Smooth muscle cell (in vitro differentiated cells): ENCODE results near the gene OR10A5. TPM values are rescaled to one million over a fixed set of nuclear protein-coding genes. Genes with fewer than 3 reads are reported as not detected.

Source experiments
- DNase-seq: peaks from one replicate; lab custom pipeline; 2025; ENCODE audit not compliant: unreplicated experiment; lab: John Stamatoyannopoulos, UW
- H2AFZ ChIP-seq: fragments of 200-600 bp; sonication (generic); 2 replicates; pipeline ENCODE4 v1.6.0; 2016; ENCODE audit warnings: antibody characterized with exemption, low read depth, mild to moderate bottlenecking
- H3F3A ChIP-seq: fragments of 200-600 bp; sonication (generic); 2 replicates; pipeline ENCODE4 v1.6.0; 2017; ENCODE audit warnings: antibody characterized with exemption, low read depth
- H3K27ac ChIP-seq: fragments of 200-600 bp; sonication (generic); 2 replicates; pipeline ENCODE4 v1.5.1; 2016; ENCODE audit warnings: low read depth, mild to moderate bottlenecking
- H3K27me3 ChIP-seq: fragments of 200-600 bp; sonication (generic); 2 replicates; pipeline ENCODE4 v1.6.1; 2016; ENCODE audit warnings: low read depth, mild to moderate bottlenecking
- H3K36me3 ChIP-seq: fragments of 200-600 bp; sonication (generic); 2 replicates; pipeline ENCODE4 v1.5.1; 2016; ENCODE audit warnings: low read depth
- H3K4me1 ChIP-seq: fragments of 200-600 bp; sonication (generic); 2 replicates; pipeline ENCODE4 v1.5.1; 2016; ENCODE audit warnings: low read depth
- H3K4me2 ChIP-seq: fragments of 200-600 bp; sonication (generic); 2 replicates; pipeline ENCODE4 v1.6.0; 2016; ENCODE audit warnings: mild to moderate bottlenecking
- H3K4me3 ChIP-seq: fragments of 200-600 bp; sonication (generic); 2 replicates; pipeline ENCODE4 v1.5.1; 2016; ENCODE audit warnings: mild to moderate bottlenecking
- H3K79me2 ChIP-seq: fragments of 200-600 bp; sonication (generic); 2 replicates; pipeline ENCODE4 v1.6.0; 2016; ENCODE audit warnings: low read depth, mild to moderate bottlenecking
- H3K9ac ChIP-seq: fragments of 200-600 bp; sonication (generic); 2 replicates; pipeline ENCODE4 v1.6.0; 2016; ENCODE audit warnings: low read depth
- H3K9me3 ChIP-seq: fragments of 200-600 bp; sonication (generic); replicated peaks from 2 replicates; pipeline ENCODE4 v1.5.1; 2016; ENCODE audit warnings: low read depth
- H4K20me1 ChIP-seq: fragments of 200-600 bp; sonication (generic); 2 replicates; pipeline ENCODE4 v1.6.0; 2016; ENCODE audit warnings: low read depth
- WGBS: methylation state at CpG from one replicate; pipeline ENCODE4 v1.1.7; 2016; ENCODE audit warnings: low lambda C conversion rate; 5-methylcytosine and 5-hydroxymethylcytosine counted together
- polyA plus RNA-seq: library from polyadenylated mRNA; unstranded; fragments of >200 nt; fragmentation: Nextera tagmentation; extraction: Ambion mirVana; gene quantifications from 2 replicates; pipeline ENCODE4 v1.2.1, GENCODE V29; 2016
- total RNA-seq: library from RNA; depleted of rRNA; stranded (reverse); fragments of >200 nt; gene quantifications from 2 replicates; pipeline ENCODE4 v1.2.3, GENCODE V29; 2014
- TF ChIP-seq, protein P1 (sequence below): fragments of 200-600 bp; sonication (generic); IDR thresholded peaks from 2 replicates; pipeline ENCODE4 v1.5.1; 2017; ENCODE audit warnings: borderline replicate concordance, mild to moderate bottlenecking, antibody characterized with exemption; ENCODE audit not compliant: insufficient read depth, poor library complexity, severe bottlenecking

OR10A5 gene
- total and polyA plus RNA-seq, 2 experiments from 2014 or later = not detected

DNA sequence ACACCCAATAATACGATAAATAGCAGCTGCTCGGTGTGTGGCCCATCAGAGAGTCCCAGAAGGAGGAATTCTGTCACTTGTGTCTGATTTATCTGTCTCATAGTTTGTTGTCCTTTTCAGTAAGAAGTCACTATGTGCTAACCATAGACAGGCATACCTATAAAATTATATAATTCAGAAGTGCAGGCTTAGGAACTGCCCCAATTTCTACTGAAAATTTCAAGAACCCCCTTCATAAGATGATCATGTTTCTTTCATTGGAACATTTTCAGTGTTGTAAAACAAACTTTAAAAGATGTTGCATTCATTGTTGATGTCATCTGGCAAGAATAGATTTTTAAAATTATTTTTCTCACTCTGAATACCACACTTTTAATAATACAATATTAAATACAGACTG is 46.9 kb downstream of the OR10A5 start, which contains the start of gene OR2D2:
Gene OR2D2, minus strand, starts transcription at position 101 of the 400 bp plus-strand sequence. Its CDS starts 0 bp downstream, at position 101.
- H3K4me2 ChIP-seq = no peak within 1 kb of the TSS

DNA sequence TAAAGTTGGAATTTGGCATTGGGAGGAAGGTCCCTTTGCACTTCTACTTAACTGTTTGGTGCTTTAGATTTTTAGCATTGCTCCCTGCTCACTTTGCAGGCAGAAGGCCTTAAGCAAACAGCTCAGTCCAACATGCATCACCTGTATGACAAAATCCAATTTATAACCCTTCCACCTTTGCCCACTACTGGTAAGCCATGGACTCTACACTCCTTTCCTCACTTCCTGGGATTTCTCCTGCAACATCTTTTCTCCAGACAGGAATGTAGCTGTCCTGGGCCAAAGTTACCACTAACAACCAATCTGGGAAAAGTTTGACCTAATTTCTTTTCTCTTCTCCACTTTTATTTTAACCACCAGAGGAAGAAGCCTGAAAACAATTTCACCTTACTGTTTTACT is 48.6 kb downstream of the OR10A5 start:
- H3F3A ChIP-seq = no peaks in the 10 kb centered on the region
- H3K27ac ChIP-seq = no peak overlapping the region
- no peak overlapping the region for H3K4me3 ChIP-seq
- TF ChIP-seq, protein P1, sequence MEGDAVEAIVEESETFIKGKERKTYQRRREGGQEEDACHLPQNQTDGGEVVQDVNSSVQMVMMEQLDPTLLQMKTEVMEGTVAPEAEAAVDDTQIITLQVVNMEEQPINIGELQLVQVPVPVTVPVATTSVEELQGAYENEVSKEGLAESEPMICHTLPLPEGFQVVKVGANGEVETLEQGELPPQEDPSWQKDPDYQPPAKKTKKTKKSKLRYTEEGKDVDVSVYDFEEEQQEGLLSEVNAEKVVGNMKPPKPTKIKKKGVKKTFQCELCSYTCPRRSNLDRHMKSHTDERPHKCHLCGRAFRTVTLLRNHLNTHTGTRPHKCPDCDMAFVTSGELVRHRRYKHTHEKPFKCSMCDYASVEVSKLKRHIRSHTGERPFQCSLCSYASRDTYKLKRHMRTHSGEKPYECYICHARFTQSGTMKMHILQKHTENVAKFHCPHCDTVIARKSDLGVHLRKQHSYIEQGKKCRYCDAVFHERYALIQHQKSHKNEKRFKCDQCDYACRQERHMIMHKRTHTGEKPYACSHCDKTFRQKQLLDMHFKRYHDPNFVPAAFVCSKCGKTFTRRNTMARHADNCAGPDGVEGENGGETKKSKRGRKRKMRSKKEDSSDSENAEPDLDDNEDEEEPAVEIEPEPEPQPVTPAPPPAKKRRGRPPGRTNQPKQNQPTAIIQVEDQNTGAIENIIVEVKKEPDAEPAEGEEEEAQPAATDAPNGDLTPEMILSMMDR = no peak
- H4K20me1 ChIP-seq = no peaks in the 10 kb centered on the region
- H2AFZ ChIP-seq = no peak overlapping the region
- DNase-seq = no peak
- H3K36me3 ChIP-seq = no peaks in the 10 kb centered on the region
- no peak overlapping the region for H3K9ac ChIP-seq
- H3K79me2 ChIP-seq = no peaks in the 10 kb centered on the region
- no peak overlapping the region for H3K4me2 ChIP-seq
- no peaks in the 10 kb centered on the region for H3K4me1 ChIP-seq
- no peaks in the 10 kb centered on the region for H3K27me3 ChIP-seq
- H3K9me3 ChIP-seq = no peaks in the 10 kb centered on the region

More for the DNA sequence above, 46.9 kb downstream of the OR10A5 start, which contains the start of gene OR2D2:
- WGBS = 90% methylated on average over 2 of the region's 2 CpGs
- no peaks in the 10 kb centered on the region for H3K79me2 ChIP-seq
- no peaks in the 10 kb centered on the region for H3K4me1 ChIP-seq
- no peaks in the 10 kb centered on the region for H3K27me3 ChIP-seq
- no peaks in the 10 kb centered on the region for H4K20me1 ChIP-seq
- H3K36me3 ChIP-seq = no peaks in the 10 kb centered on the region
- TF ChIP-seq, protein P1 = no peak
- DNase-seq = no peak
- H3K4me3 ChIP-seq = no peak within 1 kb of the TSS
- no peaks in the 10 kb centered on the region for H3F3A ChIP-seq
- no peak within 1 kb of the TSS for H3K27ac ChIP-seq
- no peak within 1 kb of the TSS for H3K9ac ChIP-seq
- no peak within 1 kb of the TSS for H2AFZ ChIP-seq
- no peaks in the 10 kb centered on the region for H3K9me3 ChIP-seq

DNA sequence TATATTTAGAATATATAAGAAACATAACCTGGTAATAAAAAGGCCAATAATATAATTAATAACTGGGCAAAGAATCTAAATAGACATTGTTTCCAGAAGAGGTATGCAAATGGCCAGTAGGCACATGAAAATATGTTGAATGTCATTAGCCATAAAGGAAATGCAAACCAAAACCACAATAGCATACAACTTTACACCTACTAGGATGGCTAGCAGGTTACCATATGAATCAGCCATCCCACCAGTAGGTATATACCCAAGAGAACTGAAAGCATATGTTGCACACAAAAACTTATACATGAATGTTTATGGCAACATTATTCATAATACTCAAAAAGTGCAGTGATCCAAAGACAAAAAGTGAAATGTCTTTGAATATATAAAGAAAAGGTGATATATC is 49.5 kb downstream of the OR10A5 start:
- Histone ChIP-seq H3K9ac (no peak overlapping the region), H3K4me2 (no peak overlapping the region), H3K36me3 (no peaks in the 10 kb centered on the region), H4K20me1 (no peaks in the 10 kb centered on the region), H3K79me2 (no peaks in the 10 kb centered on the region), H3K27me3 (no peaks in the 10 kb centered on the region), H3K4me3 (no peak overlapping the region), H2AFZ (no peak overlapping the region), H3K9me3 (no peaks in the 10 kb centered on the region), H3K27ac (no peak overlapping the region), H3F3A (no peaks in the 10 kb centered on the region), H3K4me1 (no peaks in the 10 kb centered on the region)
- TF ChIP-seq, protein P1 = no peak
- DNase-seq = no peak

Other genes with a start within 250 kb of the OR10A5 start
- 10.2 and 13.5 TPM in 2 replicates for gene RRP8, start 242.1 kb upstream of the OR10A5 start, total RNA-seq
- gene RRP8, start 242.1 kb upstream of the OR10A5 start, polyA plus RNA-seq = 23.5 and 24.9 TPM in 2 replicates
- 138 and 166 TPM in 2 replicates for gene ILK, start 241.9 kb upstream of the OR10A5 start, total RNA-seq
- 236 and 238 TPM in 2 replicates for gene ILK, start 241.9 kb upstream of the OR10A5 start, polyA plus RNA-seq
- gene TAF10, start 233.5 kb upstream of the OR10A5 start, total RNA-seq = 67.9 and 83.3 TPM in 2 replicates
- gene TAF10, start 233.5 kb upstream of the OR10A5 start, polyA plus RNA-seq = 373 and 378 TPM in 2 replicates
- 21.6 and 37.3 TPM in 2 replicates for gene TPP1, start 226.3 kb upstream of the OR10A5 start, total RNA-seq
- 54.1 and 55.4 TPM in 2 replicates for gene TPP1, start 226.3 kb upstream of the OR10A5 start, polyA plus RNA-seq
- 25.1 and 34.2 TPM in 2 replicates for gene DCHS1, start 189.9 kb upstream of the OR10A5 start, total RNA-seq
- gene DCHS1, start 189.9 kb upstream of the OR10A5 start, polyA plus RNA-seq = 21.0 and 24.5 TPM in 2 replicates
- 64.0 and 132 TPM in 2 replicates for gene MRPL17, start 162.3 kb upstream of the OR10A5 start, total RNA-seq
- 77.4 and 98.4 TPM in 2 replicates for gene MRPL17, start 162.3 kb upstream of the OR10A5 start, polyA plus RNA-seq
- 0.13 and 0.72 TPM in 2 replicates for gene OR2AG2, start 73.7 kb upstream of the OR10A5 start, total RNA-seq
- 0.23 TPM in 1 of 2 replicates, not detected in the other for gene OR2AG2, start 73.7 kb upstream of the OR10A5 start, polyA plus RNA-seq
- gene OR2AG1, start 62.7 kb upstream of the OR10A5 start, total RNA-seq = not detected in 2 replicates
- gene OR2AG1, start 62.7 kb upstream of the OR10A5 start, polyA plus RNA-seq = not detected in 2 replicates
- gene OR6A2, start 46.0 kb upstream of the OR10A5 start, total RNA-seq = 0.18 and 0.40 TPM in 2 replicates
- gene OR6A2, start 46.0 kb upstream of the OR10A5 start, polyA plus RNA-seq = not detected in 2 replicates
- gene OR10A2, start 17.4 kb downstream of the OR10A5 start, total RNA-seq = not detected in 2 replicates
- 0.06 TPM in 1 of 2 replicates, not detected in the other for gene OR10A2, start 17.4 kb downstream of the OR10A5 start, polyA plus RNA-seq
- gene OR10A4, start 30.9 kb downstream of the OR10A5 start, total RNA-seq = not detected in 2 replicates
- gene OR10A4, start 30.9 kb downstream of the OR10A5 start, polyA plus RNA-seq = not detected in 2 replicates
- gene OR2D2, start 46.8 kb downstream of the OR10A5 start, total RNA-seq = 0.13 TPM in 1 of 2 replicates, not detected in the other
- gene OR2D2, start 46.8 kb downstream of the OR10A5 start, polyA plus RNA-seq = not detected in 2 replicates
- not detected in 2 replicates for gene OR2D3, start 75.3 kb downstream of the OR10A5 start, total RNA-seq
- not detected in 2 replicates for gene OR2D3, start 75.3 kb downstream of the OR10A5 start, polyA plus RNA-seq
- 5.2 and 9.1 TPM in 2 replicates for gene ZNF215, start 80.7 kb downstream of the OR10A5 start, total RNA-seq
- gene ZNF215, start 80.7 kb downstream of the OR10A5 start, polyA plus RNA-seq = 2.8 TPM in 2 replicates
- 3.5 and 4.3 TPM in 2 replicates for gene ZNF214, start 174.7 kb downstream of the OR10A5 start, total RNA-seq
- 1.8 and 3.1 TPM in 2 replicates for gene ZNF214, start 174.7 kb downstream of the OR10A5 start, polyA plus RNA-seq
- gene NLRP14, start 174.8 kb downstream of the OR10A5 start, total RNA-seq = 0.13 TPM in 1 of 2 replicates, not detected in the other
- gene NLRP14, start 174.8 kb downstream of the OR10A5 start, polyA plus RNA-seq = 0.30 and 0.34 TPM in 2 replicates
- gene RBMXL2, start 243.3 kb downstream of the OR10A5 start, total RNA-seq = not detected in 2 replicates
- 0.14 TPM in 1 of 2 replicates, not detected in the other for gene RBMXL2, start 243.3 kb downstream of the OR10A5 start, polyA plus RNA-seq